ENCODE results near the gene BCAT1.

The BCAT1 gene

GRCh38 chr12:24948757-24949722 lies at the start of gene BCAT1:
Gene BCAT1, minus strand, starts transcription at chr12:24949101. Its CDS starts 169 bp downstream, at chr12:24948932.
- peak; percentile 92 for DNase-seq (ENCODE audit: low spot score)

GRCh38 chr12:24997970-24998582 lies 49.2 kb upstream of the BCAT1 start:
- no peak for DNase-seq (ENCODE audit: low spot score)

GRCh38 chr12:24997496-24997895 lies 48.6 kb upstream of the BCAT1 start:
- DNase-seq (ENCODE audit: low spot score) = no peak

- DNase-seq (ENCODE audit: low spot score) = no peak
These were observed 47.9 kb upstream of the BCAT1 start for GRCh38 chr12:24996820-24997219.

GRCh38 chr12:24996102-24996797 lies 47.3 kb upstream of the BCAT1 start:
- DNase-seq (ENCODE audit: low spot score) = no peak

GRCh38 chr12:24993793-24994192 lies 44.9 kb upstream of the BCAT1 start:
- no peak for DNase-seq (ENCODE audit: low spot score)

GRCh38 chr12:24991209-24992049 lies 42.5 kb upstream of the BCAT1 start:
- no peak for DNase-seq (ENCODE audit: low spot score)

GRCh38 chr12:24989216-24989615 lies 40.3 kb upstream of the BCAT1 start:
- DNase-seq (ENCODE audit: low spot score) = no peak

GRCh38 chr12:24982250-24982649 lies 33.3 kb upstream of the BCAT1 start:
- no peak for DNase-seq (ENCODE audit: low spot score)

GRCh38 chr12:24979976-24980730 lies 31.3 kb upstream of the BCAT1 start:
- no peak for DNase-seq (ENCODE audit: low spot score)

GRCh38 chr12:24979329-24979728 lies 30.4 kb upstream of the BCAT1 start:
- DNase-seq (ENCODE audit: low spot score) = no peak

GRCh38 chr12:24977711-24978110 lies 28.8 kb upstream of the BCAT1 start:
- no peak for DNase-seq (ENCODE audit: low spot score)

- no peak for DNase-seq (ENCODE audit: low spot score)
These were observed 28.2 kb upstream of the BCAT1 start for GRCh38 chr12:24977060-24977459.

- no peak for DNase-seq (ENCODE audit: low spot score)
These were observed 26.5 kb upstream of the BCAT1 start for GRCh38 chr12:24975425-24975824.

- DNase-seq (ENCODE audit: low spot score) = no peak
These were observed 25.3 kb upstream of the BCAT1 start for GRCh38 chr12:24974216-24974615.

- DNase-seq (ENCODE audit: low spot score) = no peak
These were observed 23.2 kb upstream of the BCAT1 start for GRCh38 chr12:24972078-24972477.

GRCh38 chr12:24970177-24970576 lies 21.3 kb upstream of the BCAT1 start:
- DNase-seq (ENCODE audit: low spot score) = no peak

GRCh38 chr12:24966951-24967564 lies 18.2 kb upstream of the BCAT1 start:
- DNase-seq (ENCODE audit: low spot score) = no peak

- no peak for DNase-seq (ENCODE audit: low spot score)
These were observed 15.4 kb upstream of the BCAT1 start for GRCh38 chr12:24964342-24964741.

GRCh38 chr12:24960222-24960855 lies 11.4 kb upstream of the BCAT1 start:
- DNase-seq (ENCODE audit: low spot score) = peak; percentile 69

Data from ecto neural progenitor cell (in vitro differentiated cells).